Gastrocnemius medialis (tissue), 4 donors: ENCODE results near the gene RGS14.

Source experiments
- POLR2A ChIP-seq, 2 donors: fragments of 450-650 bp; IDR thresholded peaks; one replicate each; pipeline ENCODE4 v1.6.1; 2017; ENCODE audit warnings: antibody characterized with exemption in 2 of 2, mild to moderate bottlenecking in 2 of 2, moderate library complexity in 2 of 2
- TF ChIP-seq, protein P1 (sequence below), 5 experiments: fragments of 450-650 bp in 3 of 5; fragments of 200-600 bp in 2 of 5; sonication (generic) in 2 of 5; IDR thresholded peaks in 4 of 5; conservative IDR thresholded peaks in 1 of 5; 1 replicate in 4 of 5; 2 replicates in 1 of 5; pipeline ENCODE4 v1.5.1; 2016 to 2019; ENCODE audit warnings: antibody characterized with exemption in 5 of 5, mild to moderate bottlenecking in 3 of 5, moderate library complexity in 3 of 5

DNA sequence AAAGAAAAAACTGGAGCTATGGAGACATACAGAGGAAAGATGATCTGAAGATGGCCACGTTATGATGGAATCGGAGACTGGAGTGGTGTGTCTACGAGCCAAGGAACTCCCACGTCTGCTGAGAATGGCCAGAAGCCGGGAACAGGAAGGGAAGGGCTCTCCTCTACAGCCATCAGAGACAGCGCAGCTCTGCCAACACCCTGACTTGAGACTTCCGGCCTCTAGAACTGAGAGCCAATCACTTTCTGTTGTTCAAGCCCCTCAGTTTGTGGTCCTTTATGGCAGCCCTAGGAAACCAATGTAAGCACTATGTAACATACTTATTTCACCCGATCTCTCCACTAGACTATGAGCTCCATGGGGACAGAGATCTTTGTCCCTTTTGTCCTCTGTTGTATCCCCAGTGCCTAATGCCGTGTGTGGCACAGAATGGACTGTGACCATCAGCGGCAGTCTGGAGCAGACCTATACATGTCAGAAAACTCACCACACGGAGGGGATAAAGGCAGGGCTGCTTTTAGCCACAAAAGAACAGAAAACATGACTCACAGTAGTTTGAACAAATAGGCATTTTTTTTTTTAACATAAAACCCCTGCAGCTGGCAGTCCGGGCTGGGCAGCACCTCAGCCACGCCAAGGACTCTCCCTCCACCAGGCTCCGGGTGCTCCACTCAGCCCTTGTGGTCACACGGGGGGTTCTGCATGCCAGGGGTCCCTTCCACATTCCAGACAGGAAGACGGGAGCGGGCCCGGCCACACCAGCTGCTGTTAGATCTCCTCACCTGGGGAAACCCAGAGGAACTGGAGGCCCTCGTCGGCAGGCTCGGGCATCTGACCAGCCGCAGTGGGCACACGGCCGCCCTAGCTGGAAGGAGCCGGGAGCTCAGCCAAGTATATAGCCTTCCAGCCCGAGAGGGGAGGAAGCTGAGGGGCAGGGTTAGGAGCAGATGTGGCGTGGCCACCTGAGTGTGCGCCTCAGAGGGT, 29.9 kb upstream of the RGS14 start:
- TF ChIP-seq, protein P1, sequence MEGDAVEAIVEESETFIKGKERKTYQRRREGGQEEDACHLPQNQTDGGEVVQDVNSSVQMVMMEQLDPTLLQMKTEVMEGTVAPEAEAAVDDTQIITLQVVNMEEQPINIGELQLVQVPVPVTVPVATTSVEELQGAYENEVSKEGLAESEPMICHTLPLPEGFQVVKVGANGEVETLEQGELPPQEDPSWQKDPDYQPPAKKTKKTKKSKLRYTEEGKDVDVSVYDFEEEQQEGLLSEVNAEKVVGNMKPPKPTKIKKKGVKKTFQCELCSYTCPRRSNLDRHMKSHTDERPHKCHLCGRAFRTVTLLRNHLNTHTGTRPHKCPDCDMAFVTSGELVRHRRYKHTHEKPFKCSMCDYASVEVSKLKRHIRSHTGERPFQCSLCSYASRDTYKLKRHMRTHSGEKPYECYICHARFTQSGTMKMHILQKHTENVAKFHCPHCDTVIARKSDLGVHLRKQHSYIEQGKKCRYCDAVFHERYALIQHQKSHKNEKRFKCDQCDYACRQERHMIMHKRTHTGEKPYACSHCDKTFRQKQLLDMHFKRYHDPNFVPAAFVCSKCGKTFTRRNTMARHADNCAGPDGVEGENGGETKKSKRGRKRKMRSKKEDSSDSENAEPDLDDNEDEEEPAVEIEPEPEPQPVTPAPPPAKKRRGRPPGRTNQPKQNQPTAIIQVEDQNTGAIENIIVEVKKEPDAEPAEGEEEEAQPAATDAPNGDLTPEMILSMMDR (IDR thresholded peaks at IDR 0.05 in 4 of 5, conservative IDR thresholded peaks at IDR 0.05 in 1 of 5): no peak
- no peak for TF ChIP-seq POLR2A (IDR thresholded peaks at IDR 0.05)
